GM19043 (cell line): ENCODE measurements around the gene PRDM16.

Experiments
- ATAC-seq: cut with Tn5 transposase; IDR thresholded peaks from one replicate; pipeline ENCODE4 v1.9.1; 2021; ENCODE audit warnings: low read depth; ENCODE audit not compliant: unreplicated experiment

PRDM16 gene

GRCh38 chr1:3450983-3451382, 382.0 kb downstream of the PRDM16 start:
- no peak for ATAC-seq

GRCh38 chr1:3451994-3452865, 383.2 kb downstream of the PRDM16 start:
- ATAC-seq: no peak

GRCh38 chr1:3452866-3453175, 383.8 kb downstream of the PRDM16 start:
- ATAC-seq: no peak

GRCh38 chr1:3453203-3453761, 384.3 kb downstream of the PRDM16 start:
- ATAC-seq: no peak

- ATAC-seq: no peak
Measured at GRCh38 chr1:3453891-3454810, 385.1 kb downstream of the PRDM16 start, which contains the start of gene ARHGEF16. Gene ARHGEF16 (plus strand): TSS chr1:3454665. CDS start chr1:3463085, 8,420 bp downstream.

- ATAC-seq: no peak
Measured at GRCh38 chr1:3454811-3455618, 386.0 kb downstream of the PRDM16 start.

GRCh38 chr1:3455670-3456448, 386.9 kb downstream of the PRDM16 start:
- no peak for ATAC-seq

- no peak for ATAC-seq
Measured at GRCh38 chr1:3456449-3456963, 387.5 kb downstream of the PRDM16 start.

- ATAC-seq: no peak
Measured at GRCh38 chr1:3456964-3457909, 388.2 kb downstream of the PRDM16 start.

- no peak for ATAC-seq
Measured at GRCh38 chr1:3457910-3458883, 389.2 kb downstream of the PRDM16 start.

GRCh38 chr1:3459051-3459908, 390.3 kb downstream of the PRDM16 start:
- ATAC-seq: no peak

GRCh38 chr1:3459940-3460671, 391.1 kb downstream of the PRDM16 start:
- ATAC-seq: no peak

- ATAC-seq: no peak
Measured at GRCh38 chr1:3460672-3461131, 391.7 kb downstream of the PRDM16 start.

GRCh38 chr1:3461238-3461933, 392.4 kb downstream of the PRDM16 start:
- no peak for ATAC-seq

- ATAC-seq: no peak
Measured at GRCh38 chr1:3461934-3462275, 392.9 kb downstream of the PRDM16 start.
